K562 (cell line): ENCODE data around the gene ZFX.

Source experiments
- ETV6 ChIP-seq, 3 experiments: fragments of 150-350 bp in 1 of 3; sonication (generic) in 1 of 3; formaldehyde crosslinking in 1 of 3; IDR thresholded peaks; 2 replicates each; pipeline versions ENCODE4 v1.6.1 to v1.8.0; 2014 to 2022; ENCODE audit warnings: borderline replicate concordance in 2 of 3, low read depth in 2 of 3, antibody characterized with exemption in 1 of 3, low read length in 1 of 3, mild to moderate bottlenecking in 1 of 3, missing genetic modification reagents in 1 of 3
- KLF10 ChIP-seq: fragments of 250-450 bp; sonication (Bioruptor Pico); IDR thresholded peaks from 2 replicates; pipeline ENCODE4 v1.6.1; 2021; ENCODE audit warnings: matching md5 sums
- NBN ChIP-seq: fragments of 450-650 bp; IDR thresholded peaks from 2 replicates; pipeline ENCODE4 v1.6.1; 2016; ENCODE audit warnings: low read depth, mild to moderate bottlenecking
- NCOA4 ChIP-seq: fragments of 450-650 bp; IDR thresholded peaks from 2 replicates; pipeline ENCODE4 v1.6.1; 2018; ENCODE audit warnings: mild to moderate bottlenecking; ENCODE audit not compliant: partially characterized antibody
- NFRKB ChIP-seq: fragments of 450-650 bp; IDR thresholded peaks from 2 replicates; pipeline ENCODE4 v1.6.1; 2016; ENCODE audit warnings: low read depth
- PHF20 ChIP-seq: fragments of 450-650 bp; IDR thresholded peaks from 2 replicates; pipeline ENCODE4 v1.6.1; 2018; ENCODE audit not compliant: partially characterized antibody
- POLR2AphosphoS2 ChIP-seq: IDR thresholded peaks from 2 replicates; pipeline ENCODE4 v1.6.1; 2012; ENCODE audit warnings: low read length, improper control_type of control experiment
- POLR2G ChIP-seq: fragments of 200-400 bp; formaldehyde crosslinking; IDR thresholded peaks from 2 replicates; pipeline ENCODE4 v1.6.1; 2017; ENCODE audit warnings: low read depth, mild to moderate bottlenecking, antibody characterized with exemption, low read length, moderate library complexity
- PYGO2 ChIP-seq: fragments of 450-650 bp; IDR thresholded peaks from 2 replicates; pipeline ENCODE4 v1.6.1; 2016; ENCODE audit warnings: mild to moderate bottlenecking, missing genetic modification characterization, moderate library complexity, missing compliant biosample characterization
- SETDB1 ChIP-seq: IDR thresholded peaks from one replicate; pipeline ENCODE4 v1.6.1; 2012; ENCODE audit warnings: low read length, control low read depth, inconsistent platforms
- ZFP1 ChIP-seq: fragments of 450-650 bp; formaldehyde crosslinking; IDR thresholded peaks from 2 replicates; pipeline ENCODE4 v1.4.0; 2020; ENCODE audit warnings: mild to moderate bottlenecking, mixed read lengths
- ZZZ3 ChIP-seq: fragments of 450-650 bp; IDR thresholded peaks from 2 replicates; pipeline ENCODE4 v1.6.1; 2016; ENCODE audit warnings: antibody characterized with exemption, mild to moderate bottlenecking, moderate library complexity
- TF ChIP-seq, protein P1 (sequence below), 3 experiments: IDR thresholded peaks in 2 of 3; conservative IDR thresholded peaks in 1 of 3; 2 replicates each; pipeline ENCODE4 v1.5.1; 2011 to 2012; ENCODE audit warnings: low read length in 3 of 3, mild to moderate bottlenecking in 3 of 3, control low read depth in 2 of 3, improper control_type of control experiment in 1 of 3, inconsistent platforms in 1 of 3, low read depth in 1 of 3, mixed read lengths in 1 of 3, moderate library complexity in 1 of 3; ENCODE audit not compliant: insufficient read depth in 2 of 3
- TF ChIP-seq, protein P2 (sequence below): sonication (generic); formaldehyde crosslinking; IDR thresholded peaks from 2 replicates; pipeline ENCODE4 v1.9.0; 2022; ENCODE audit warnings: mild to moderate bottlenecking, missing genetic modification reagents

DNA sequence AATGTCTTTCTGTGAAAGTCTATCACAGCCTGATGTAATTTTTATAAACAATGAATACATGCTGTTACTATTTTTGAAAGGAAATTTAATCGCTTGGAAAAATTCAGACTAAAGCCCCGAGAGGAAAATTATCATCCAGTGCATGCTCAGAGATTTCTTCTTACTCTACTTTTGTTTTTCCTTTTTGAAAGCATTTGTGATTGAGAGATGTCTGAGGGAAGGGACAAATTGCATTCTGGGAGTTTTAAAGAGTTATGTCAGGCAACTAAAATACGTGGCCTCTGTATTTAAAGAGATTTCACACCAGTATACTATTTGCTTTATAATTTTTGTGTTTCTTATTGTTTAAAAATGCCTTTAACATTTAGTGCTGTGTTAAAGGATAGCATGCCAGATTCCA lies 1.4 kb upstream of the ZFX start:
- TF ChIP-seq ZFP1 (no peak), POLR2G (no peak), NCOA4 (no peak), ZZZ3 (no peak), KLF10 (CRISPR knock-in tag) (no peak), PHF20 (no peak), NBN (no peak), ETV6 (IDR thresholded peaks at IDR 0.05; ENCODE audit: borderline replicate concordance in 1 of 2, low read depth in 2 of 2, low read length in 1 of 2) (no peak), ETV6 (CRISPR knock-in tag; IDR thresholded peaks at IDR 0.05; ENCODE audit: borderline replicate concordance) (no peak), PYGO2 (no peak), SETDB1 (no peak), POLR2AphosphoS2 (no peak), NFRKB (no peak)
- TF ChIP-seq, protein P1, sequence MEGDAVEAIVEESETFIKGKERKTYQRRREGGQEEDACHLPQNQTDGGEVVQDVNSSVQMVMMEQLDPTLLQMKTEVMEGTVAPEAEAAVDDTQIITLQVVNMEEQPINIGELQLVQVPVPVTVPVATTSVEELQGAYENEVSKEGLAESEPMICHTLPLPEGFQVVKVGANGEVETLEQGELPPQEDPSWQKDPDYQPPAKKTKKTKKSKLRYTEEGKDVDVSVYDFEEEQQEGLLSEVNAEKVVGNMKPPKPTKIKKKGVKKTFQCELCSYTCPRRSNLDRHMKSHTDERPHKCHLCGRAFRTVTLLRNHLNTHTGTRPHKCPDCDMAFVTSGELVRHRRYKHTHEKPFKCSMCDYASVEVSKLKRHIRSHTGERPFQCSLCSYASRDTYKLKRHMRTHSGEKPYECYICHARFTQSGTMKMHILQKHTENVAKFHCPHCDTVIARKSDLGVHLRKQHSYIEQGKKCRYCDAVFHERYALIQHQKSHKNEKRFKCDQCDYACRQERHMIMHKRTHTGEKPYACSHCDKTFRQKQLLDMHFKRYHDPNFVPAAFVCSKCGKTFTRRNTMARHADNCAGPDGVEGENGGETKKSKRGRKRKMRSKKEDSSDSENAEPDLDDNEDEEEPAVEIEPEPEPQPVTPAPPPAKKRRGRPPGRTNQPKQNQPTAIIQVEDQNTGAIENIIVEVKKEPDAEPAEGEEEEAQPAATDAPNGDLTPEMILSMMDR (IDR thresholded peaks at IDR 0.05 in 2 of 3, conservative IDR thresholded peaks at IDR 0.05 in 1 of 3; ENCODE audit: insufficient read depth in 2 of 3, low read depth in 1 of 3, low read length in 3 of 3) = no peak
- TF ChIP-seq, protein P2, sequence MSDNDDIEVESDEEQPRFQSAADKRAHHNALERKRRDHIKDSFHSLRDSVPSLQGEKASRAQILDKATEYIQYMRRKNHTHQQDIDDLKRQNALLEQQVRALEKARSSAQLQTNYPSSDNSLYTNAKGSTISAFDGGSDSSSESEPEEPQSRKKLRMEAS (CRISPR knock-in tag) = no peak
